Trophoblast cell (in vitro differentiated cells and primary cell): Measurements from ENCODE around the gene CCR5AS.

Experiments used
- DNase-seq, 2 donors: peaks; one replicate each; pipeline ENCODE4 v3.0.0-alpha.2; 2016
- H2AFZ ChIP-seq: 2 replicates; pipeline ENCODE4 v1.6.1; 2013; ENCODE audit warnings: low read length, moderate library complexity, mild to moderate bottlenecking; ENCODE audit not compliant: insufficient read depth, poor library complexity
- H2AK5ac ChIP-seq: 2 replicates; pipeline ENCODE4 v1.6.1; 2013; ENCODE audit warnings: mild to moderate bottlenecking, low read length
- H2BK120ac ChIP-seq: 2 replicates; pipeline ENCODE4 v1.6.1; 2013; ENCODE audit warnings: low read length, mild to moderate bottlenecking, moderate library complexity; ENCODE audit not compliant: insufficient read depth, poor library complexity
- H2BK12ac ChIP-seq: 2 replicates; pipeline ENCODE4 v1.6.1; 2013; ENCODE audit warnings: mild to moderate bottlenecking, low read length, moderate library complexity
- H2BK5ac ChIP-seq: 2 replicates; pipeline ENCODE4 v1.6.1; 2013; ENCODE audit warnings: low read length, low read depth, moderate library complexity, mild to moderate bottlenecking; ENCODE audit not compliant: poor library complexity
- H3K14ac ChIP-seq: 2 replicates; pipeline ENCODE4 v1.6.1; 2013; ENCODE audit warnings: mild to moderate bottlenecking, low read length
- H3K18ac ChIP-seq: 2 replicates; pipeline ENCODE4 v1.6.1; 2013; ENCODE audit warnings: mild to moderate bottlenecking, low read length
- H3K23ac ChIP-seq: 2 replicates; pipeline ENCODE4 v1.6.1; 2013; ENCODE audit warnings: low read length
- H3K27ac ChIP-seq: 2 replicates; pipeline ENCODE4 v1.5.1; 2013; ENCODE audit warnings: low read depth, mild to moderate bottlenecking, inconsistent platforms, low read length, moderate library complexity
- H3K27me3 ChIP-seq: 2 replicates; pipeline ENCODE4 v1.6.1; 2013; ENCODE audit warnings: inconsistent platforms, mild to moderate bottlenecking, low read length, moderate library complexity; ENCODE audit not compliant: insufficient read depth
- H3K36me3 ChIP-seq, 2 experiments: 1 replicate in 1 of 2; 2 replicates in 1 of 2; pipeline ENCODE4 v1.6.1; 2013; ENCODE audit warnings: low read length in 2 of 2, mild to moderate bottlenecking in 2 of 2, moderate library complexity in 1 of 2; ENCODE audit not compliant: insufficient read depth in 2 of 2, control insufficient read depth in 1 of 2
- H3K4ac ChIP-seq: 2 replicates; pipeline ENCODE4 v1.6.1; 2013; ENCODE audit warnings: low read depth, mild to moderate bottlenecking, low read length, moderate library complexity
- H3K4me1 ChIP-seq, 2 experiments: 1 replicate in 1 of 2; 2 replicates in 1 of 2; pipeline ENCODE4 v1.6.1; 2013; ENCODE audit warnings: low read length in 2 of 2, mild to moderate bottlenecking in 2 of 2, moderate library complexity in 1 of 2; ENCODE audit not compliant: insufficient read depth in 2 of 2, control insufficient read depth in 1 of 2
- H3K4me2 ChIP-seq: 2 replicates; pipeline ENCODE4 v1.6.1; 2013; ENCODE audit warnings: inconsistent platforms, mild to moderate bottlenecking, low read length, moderate library complexity
- H3K4me3 ChIP-seq: 2 replicates; pipeline ENCODE4 v1.5.1; 2013; ENCODE audit warnings: mild to moderate bottlenecking, low read depth, low read length, inconsistent platforms
- H3K79me1 ChIP-seq: one replicate; pipeline ENCODE4 v1.6.1; 2013; ENCODE audit warnings: low read length
- H3K79me2 ChIP-seq: 2 replicates; pipeline ENCODE4 v1.6.1; 2013; ENCODE audit warnings: low read length, mild to moderate bottlenecking; ENCODE audit not compliant: control insufficient read depth, insufficient read depth, poor library complexity
- H3K9ac ChIP-seq: 2 replicates; pipeline ENCODE4 v1.6.1; 2013; ENCODE audit warnings: mild to moderate bottlenecking, low read length
- H3K9me3 ChIP-seq: 2 replicates; pipeline ENCODE4 v1.6.1; 2013; ENCODE audit warnings: low read depth, mild to moderate bottlenecking, control low read depth, inconsistent platforms, low read length; ENCODE audit not compliant: insufficient read depth
- H4K12ac ChIP-seq: 2 replicates; pipeline ENCODE4 v1.6.1; 2013; ENCODE audit warnings: low read depth, mild to moderate bottlenecking, low read length, moderate library complexity
- H4K8ac ChIP-seq: 2 replicates; pipeline ENCODE4 v1.6.1; 2013; ENCODE audit warnings: low read depth, mild to moderate bottlenecking, low read length, moderate library complexity
- H4K91ac ChIP-seq: one replicate; pipeline ENCODE4 v1.6.1; 2013; ENCODE audit warnings: low read depth, mild to moderate bottlenecking, low read length, moderate library complexity
- WGBS: extraction: QIAGEN DNeasy Blood & Tissue Kit; methylation state at CpG from one replicate; pipeline ENCODE4 v1.1.7; 2013; ENCODE audit warnings: missing lambda C conversion rate; ENCODE audit not compliant: insufficient read length, insufficient coverage; ENCODE audit errors: extremely low coverage; 5-methylcytosine and 5-hydroxymethylcytosine counted together

CCR5AS gene

DNA sequence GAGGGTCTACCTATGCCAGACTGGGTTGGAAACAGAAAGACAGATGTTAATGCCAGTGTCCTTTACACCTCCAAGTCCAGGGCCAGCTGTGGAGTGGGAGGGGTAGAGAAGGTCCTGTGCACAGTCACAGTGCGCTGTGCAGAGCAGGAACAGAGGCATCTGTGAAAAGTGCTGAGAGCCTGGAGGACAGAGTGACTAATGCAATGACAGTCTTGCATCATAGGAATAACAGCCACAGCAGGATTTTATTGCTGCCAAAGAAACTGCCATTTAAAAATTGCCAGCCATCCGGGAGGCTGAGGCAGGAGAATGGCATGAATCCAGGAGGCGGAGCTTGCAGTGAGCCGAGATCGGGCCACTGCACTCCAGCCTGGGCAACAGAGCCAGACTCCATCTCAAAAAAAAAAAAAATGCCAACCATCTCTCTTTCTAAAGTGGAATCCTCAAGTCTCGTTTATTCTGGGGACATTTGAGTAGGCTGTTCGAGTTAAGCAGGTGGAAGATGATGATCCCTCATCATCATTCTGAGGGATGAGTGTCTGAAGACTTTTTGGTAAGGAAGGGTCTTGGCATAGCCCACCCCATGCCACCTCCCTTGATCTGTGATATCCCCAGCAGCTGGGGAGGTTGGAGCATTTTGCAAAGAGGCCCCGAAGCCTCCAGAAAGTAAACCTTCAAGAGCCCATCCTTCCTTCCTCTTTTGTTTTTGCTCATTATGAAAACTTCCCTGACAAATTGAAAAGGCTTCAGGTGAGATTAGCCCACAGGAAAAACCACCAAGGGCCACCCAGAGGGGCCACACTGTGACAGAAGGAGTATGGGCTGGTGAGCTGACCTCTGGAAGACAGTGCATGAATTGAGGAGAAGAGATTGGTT lies 45.2 kb downstream of the CCR5AS start:
- H3K9me3 ChIP-seq: peaks cover 1% of the 10 kb centered on the region
- no peak overlapping the region for H4K8ac ChIP-seq
- H4K91ac ChIP-seq: no peak overlapping the region
- H4K12ac ChIP-seq: no peak overlapping the region
- no peak overlapping the region for H2AFZ ChIP-seq
- WGBS: no CpG with 5 or more reads among the region's 8 CpGs
- peak; percentile 59 to 82 for DNase-seq
- no peaks in the 10 kb centered on the region for H3K36me3 ChIP-seq
- H2BK5ac ChIP-seq: no peak overlapping the region
- H3K27ac ChIP-seq: no peak overlapping the region
- no peak overlapping the region for H3K4me2 ChIP-seq
- H3K14ac ChIP-seq: no peak overlapping the region
- H3K23ac ChIP-seq: no peak overlapping the region
- no peak overlapping the region for H2AK5ac ChIP-seq
- no peaks in the 10 kb centered on the region for H3K27me3 ChIP-seq
- H2BK120ac ChIP-seq: no peak overlapping the region
- no peaks in the 10 kb centered on the region for H3K79me2 ChIP-seq
- H3K4me3 ChIP-seq: no peak overlapping the region
- H3K4me1 ChIP-seq: peaks cover 0 to 2% of the 10 kb centered on the region in 2 experiments
- no peak overlapping the region for H3K4ac ChIP-seq
- H3K79me1 ChIP-seq: no peaks in the 10 kb centered on the region
- H3K9ac ChIP-seq: no peak overlapping the region
- no peak overlapping the region for H3K18ac ChIP-seq
- no peak overlapping the region for H2BK12ac ChIP-seq

DNA sequence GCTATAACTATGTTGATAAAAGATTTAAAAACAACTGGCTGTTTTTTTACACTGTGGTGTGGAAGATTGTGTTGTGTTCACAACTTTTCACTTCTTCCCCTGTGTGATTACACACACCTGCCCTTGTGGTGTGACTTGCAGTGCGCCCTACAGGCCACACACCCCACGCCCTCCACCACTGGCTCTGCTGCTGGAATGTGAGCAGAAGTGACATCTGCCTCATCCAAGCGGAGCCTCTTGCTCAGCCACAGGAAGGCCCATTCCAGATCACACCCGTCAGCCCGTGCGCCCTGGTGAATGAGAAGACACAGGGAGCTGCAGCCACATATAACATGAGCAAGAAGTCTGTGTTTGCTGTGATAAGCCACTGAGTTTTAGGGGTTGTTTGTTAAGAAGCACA lies 46.0 kb downstream of the CCR5AS start:
- Histone ChIP-seq H3K9ac (no peak overlapping the region), H3K79me2 (no peaks in the 10 kb centered on the region), H2BK12ac (no peak overlapping the region), H3K36me3 (no peaks in the 10 kb centered on the region), H2AK5ac (no peak overlapping the region), H4K91ac (no peak overlapping the region), H3K18ac (no peak overlapping the region), H4K12ac (no peak overlapping the region), H2BK5ac (no peak overlapping the region), H2AFZ (no peak overlapping the region), H3K4me1 (peaks cover 0 to 2% of the 10 kb centered on the region in 2 experiments), H3K14ac (no peak overlapping the region), H2BK120ac (no peak overlapping the region), H3K4ac (no peak overlapping the region), H3K79me1 (no peaks in the 10 kb centered on the region), H4K8ac (no peak overlapping the region), H3K27ac (no peak overlapping the region), H3K4me2 (no peak overlapping the region), H3K4me3 (no peak overlapping the region), H3K27me3 (no peaks in the 10 kb centered on the region), H3K23ac (no peak overlapping the region), H3K9me3 (peaks cover 1% of the 10 kb centered on the region)
- no CpG with 5 or more reads among the region's 6 CpGs for WGBS
- DNase-seq: no peak

DNA sequence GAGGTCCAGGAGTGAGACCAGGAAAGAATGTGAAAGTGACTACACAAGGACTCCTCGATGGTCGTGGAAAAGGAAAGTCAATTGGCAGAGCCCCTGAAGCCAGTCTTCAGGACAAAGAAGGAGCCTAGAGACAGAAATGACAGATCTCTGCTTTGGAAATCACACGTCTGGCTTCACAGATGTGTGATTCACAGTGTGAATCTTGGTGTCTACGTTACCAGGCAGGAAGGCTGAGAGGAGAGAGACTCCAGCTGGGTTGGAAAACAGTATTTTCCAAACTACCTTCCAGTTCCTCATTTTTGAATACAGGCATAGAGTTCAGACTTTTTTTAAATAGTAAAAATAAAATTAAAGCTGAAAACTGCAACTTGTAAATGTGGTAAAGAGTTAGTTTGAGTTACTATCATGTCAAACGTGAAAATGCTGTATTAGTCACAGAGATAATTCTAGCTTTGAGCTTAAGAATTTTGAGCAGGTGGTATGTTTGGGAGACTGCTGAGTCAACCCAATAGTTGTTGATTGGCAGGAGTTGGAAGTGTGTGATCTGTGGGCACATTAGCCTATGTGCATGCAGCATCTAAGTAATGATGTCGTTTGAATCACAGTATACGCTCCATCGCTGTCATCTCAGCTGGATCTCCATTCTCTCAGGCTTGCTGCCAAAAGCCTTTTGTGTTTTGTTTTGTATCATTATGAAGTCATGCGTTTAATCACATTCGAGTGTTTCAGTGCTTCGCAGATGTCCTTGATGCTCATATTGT lies 47.0 kb downstream of the CCR5AS start:
- no peak overlapping the region for H4K12ac ChIP-seq
- no peak overlapping the region for H3K4ac ChIP-seq
- H3K79me1 ChIP-seq: no peaks in the 10 kb centered on the region
- no peak overlapping the region for H2BK120ac ChIP-seq
- DNase-seq: no peak
- H2AFZ ChIP-seq: no peak overlapping the region
- no peak overlapping the region for H2BK5ac ChIP-seq
- H3K36me3 ChIP-seq: no peaks in the 10 kb centered on the region
- peaks cover 0 to 2% of the 10 kb centered on the region in 2 experiments for H3K4me1 ChIP-seq
- no peak overlapping the region for H3K14ac ChIP-seq
- no peaks in the 10 kb centered on the region for H3K27me3 ChIP-seq
- no CpG with 5 or more reads among the region's 11 CpGs for WGBS
- H3K79me2 ChIP-seq: no peaks in the 10 kb centered on the region
- H3K23ac ChIP-seq: no peak overlapping the region
- no peak overlapping the region for H3K18ac ChIP-seq
- no peak overlapping the region for H4K8ac ChIP-seq
- H2AK5ac ChIP-seq: no peak overlapping the region
- H3K9ac ChIP-seq: no peak overlapping the region
- peaks cover 1% of the 10 kb centered on the region for H3K9me3 ChIP-seq
- no peak overlapping the region for H2BK12ac ChIP-seq
- H3K4me3 ChIP-seq: no peak overlapping the region
- H4K91ac ChIP-seq: no peak overlapping the region
- H3K27ac ChIP-seq: no peak overlapping the region
- no peak overlapping the region for H3K4me2 ChIP-seq

DNA sequence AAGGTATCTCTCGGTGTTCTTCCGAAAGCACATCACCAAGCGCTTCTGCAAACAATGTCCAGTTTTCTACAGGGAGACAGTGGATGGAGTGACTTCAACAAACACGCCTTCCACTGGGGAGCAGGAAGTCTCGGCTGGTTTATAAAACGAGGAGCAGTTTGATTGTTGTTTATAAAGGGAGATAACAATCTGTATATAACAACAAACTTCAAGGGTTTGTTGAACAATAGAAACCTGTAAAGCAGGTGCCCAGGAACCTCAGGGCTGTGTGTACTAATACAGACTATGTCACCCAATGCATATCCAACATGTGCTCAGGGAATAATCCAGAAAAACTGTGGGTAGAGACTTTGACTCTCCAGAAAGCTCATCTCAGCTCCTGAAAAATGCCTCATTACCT lies 48.4 kb downstream of the CCR5AS start:
- Histone ChIP-seq H3K79me1 (no peaks in the 10 kb centered on the region), H2BK5ac (no peak overlapping the region), H3K14ac (no peak overlapping the region), H2AK5ac (no peak overlapping the region), H3K4me2 (no peak overlapping the region), H3K79me2 (no peaks in the 10 kb centered on the region), H3K27me3 (no peaks in the 10 kb centered on the region), H3K27ac (no peak overlapping the region), H3K4me3 (no peak overlapping the region), H3K23ac (no peak overlapping the region), H3K9me3 (peaks cover 1% of the 10 kb centered on the region), H3K18ac (no peak overlapping the region), H2BK12ac (no peak overlapping the region), H3K36me3 (no peaks in the 10 kb centered on the region), H3K9ac (no peak overlapping the region), H3K4me1 (peaks cover 0 to 4% of the 10 kb centered on the region in 2 experiments), H2BK120ac (no peak overlapping the region), H4K91ac (no peak overlapping the region), H4K8ac (no peak overlapping the region), H4K12ac (no peak overlapping the region), H2AFZ (no peak overlapping the region), H3K4ac (no peak overlapping the region)
- no peak for DNase-seq
- WGBS: no CpG with 5 or more reads among the region's 6 CpGs
